K562 (cell line): Measurements from ENCODE around the gene PICK1. TPM values are rescaled to one million over a fixed set of nuclear protein-coding genes. Genes with fewer than 3 reads are reported as not detected.

Experiments used
- ATAC-seq: fragments of 200-7000 bp; cut with Tn5 transposase; 3 replicates; pipeline ENCODE4 v1.9.1; 2020; ENCODE audit warnings: moderate library complexity
- BruUV-seq: library from RNA; stranded (reverse); fragments of 400-500 nt; replicated peaks from 2 replicates; lab custom pipeline; 2021; lab: Mats Ljungman, UMichigan
- CTCF ChIA-PET: fragments of 300-600 bp; formaldehyde crosslinking; extraction: SDS; loops from one replicate; lab custom pipeline; 2021; ENCODE audit warnings: low intra/inter-chr PET ratio; lab: Yijun Ruan, JAX
- POLR2A ChIA-PET: fragments of 300-600, 350-650 bp; sonication (Branson Sonifier 250); formaldehyde crosslinking; extraction: SDS; loops from one replicate; lab custom pipeline; 2021; ENCODE audit warnings: antibody characterized with exemption, inconsistent platforms; lab: Yijun Ruan, JAX
- DNase-seq, 4 experiments: peaks; one replicate each; pipeline versions ENCODE4 v3.0.0 to v3.0.0-alpha.2; 2011 to 2018; ENCODE audit warnings: low spot score in 3 of 4, mixed read lengths in 3 of 4; ENCODE audit errors: extremely low read depth in 1 of 4
- FAIRE-seq: peaks from 2 replicates; lab custom pipeline; 2011; peaks lifted over from hg19 to GRCh38; lab: Jason Lieb, UNC
- H2AFZ ChIP-seq: 2 replicates; pipeline ENCODE4 v1.6.0; 2011; ENCODE audit warnings: low read depth, low read length, control low read depth, inconsistent platforms
- H3K27ac ChIP-seq: fragments of 200-600 bp; 3 replicates; pipeline ENCODE4 v1.8.0; 2011; ENCODE audit warnings: low read depth, mild to moderate bottlenecking, control low read depth, inconsistent platforms, low read length, moderate library complexity, mixed read lengths; ENCODE audit errors: extremely low read depth
- H3K27me3 ChIP-seq, 2 experiments: fragments of 300-600 bp in 1 of 2; 2 replicates in 1 of 2; 3 replicates in 1 of 2; pipeline versions ENCODE4 v1.6.0 to v1.8.0; 2011; ENCODE audit warnings: inconsistent platforms in 2 of 2, low read length in 2 of 2, mild to moderate bottlenecking in 1 of 2, mixed read lengths in 1 of 2, moderate library complexity in 1 of 2; ENCODE audit not compliant: control insufficient read depth in 2 of 2, insufficient read depth in 2 of 2
- H3K36me3 ChIP-seq: fragments of 300-600 bp; 3 replicates; pipeline ENCODE4 v1.8.0; 2011; ENCODE audit warnings: mild to moderate bottlenecking, low read length, inconsistent platforms; ENCODE audit not compliant: control insufficient read depth, insufficient read depth
- H3K4me1 ChIP-seq, 2 experiments: fragments of 200-600 bp in 1 of 2; replicated peaks in 1 of 2; 2 replicates in 1 of 2; 3 replicates in 1 of 2; pipeline versions ENCODE4 v1.5.1 to v1.8.0; 2011; ENCODE audit warnings: inconsistent platforms in 2 of 2, low read length in 2 of 2, mild to moderate bottlenecking in 1 of 2, mixed read lengths in 1 of 2, moderate library complexity in 1 of 2; ENCODE audit not compliant: control insufficient read depth in 2 of 2, insufficient read depth in 2 of 2
- H3K4me2 ChIP-seq: 2 replicates; pipeline ENCODE4 v1.6.1; 2011; ENCODE audit warnings: low read length, control low read depth, inconsistent platforms, mixed read lengths; ENCODE audit not compliant: insufficient read depth
- H3K4me3 ChIP-seq: fragments of 200-600 bp; sonication (generic), shearing (Covaris generic); 2 replicates; pipeline ENCODE4 v1.5.1; 2016; ENCODE audit warnings: control low read depth, inconsistent platforms
- H3K79me2 ChIP-seq: fragments of 200-600 bp; 3 replicates; pipeline ENCODE4 v1.8.0; 2011; ENCODE audit warnings: low read length, inconsistent platforms; ENCODE audit not compliant: control insufficient read depth, insufficient read depth
- H3K9ac ChIP-seq, 2 experiments: 2 replicates each; pipeline versions ENCODE4 v1.6.0 to v1.6.1; 2011; ENCODE audit warnings: low read depth in 2 of 2, low read length in 2 of 2, control low read depth in 1 of 2, inconsistent platforms in 1 of 2, mild to moderate bottlenecking in 1 of 2, mixed read lengths in 1 of 2; ENCODE audit not compliant: insufficient read depth in 1 of 2
- H3K9me1 ChIP-seq: one replicate; pipeline ENCODE4 v1.6.0; 2011; ENCODE audit warnings: inconsistent platforms, mild to moderate bottlenecking, low read length, moderate library complexity; ENCODE audit not compliant: control insufficient read depth, insufficient read depth
- H3K9me3 ChIP-seq: replicated peaks from 2 replicates; pipeline ENCODE4 v1.5.1; 2011; ENCODE audit warnings: low read depth, low read length, inconsistent platforms; ENCODE audit not compliant: control insufficient read depth, insufficient read depth
- H4K20me1 ChIP-seq: replicated peaks from 2 replicates; pipeline ENCODE4 v1.6.1; 2011; ENCODE audit warnings: low read length, inconsistent platforms, mixed read lengths; ENCODE audit not compliant: control insufficient read depth, insufficient read depth
- CEBPB ChIP-seq: fragments of 450-650 bp; IDR thresholded peaks from 2 replicates; pipeline ENCODE4 v1.6.1; 2016; ENCODE audit warnings: missing genetic modification characterization, missing compliant biosample characterization
- CEBPG ChIP-seq, 3 experiments: fragments of 200-800 bp in 1 of 3; sonication (Bioruptor generic) in 1 of 3; sonication (generic) in 1 of 3; formaldehyde crosslinking in 1 of 3; IDR thresholded peaks in 2 of 3; conservative IDR thresholded peaks in 1 of 3; 2 replicates each; pipeline versions ENCODE4 v1.6.1 to v1.8.0; 2016 to 2022; ENCODE audit warnings: missing compliant biosample characterization in 2 of 3, missing genetic modification characterization in 2 of 3, mild to moderate bottlenecking in 1 of 3, missing genetic modification reagents in 1 of 3
- MXI1 ChIP-seq: IDR thresholded peaks from 2 replicates; pipeline ENCODE4 v1.6.1; 2011; ENCODE audit warnings: low read depth, mild to moderate bottlenecking, improper control_type of control experiment, low read length
- WGBS: fragments of 100-300 bp; shearing (Covaris generic); methylation state at CpG from one replicate; pipeline ENCODE4 v1.1.6; 2016; ENCODE audit warnings: low coverage, mixed read lengths; ENCODE audit not compliant: insufficient coverage; ENCODE audit errors: missing lambda C conversion rate; 5-methylcytosine and 5-hydroxymethylcytosine counted together
- in situ Hi-C: fragments of 300-500 bp; cut with MboI; formaldehyde crosslinking; loops from 4 replicates; pipeline ENCODE4 v1.15.0; 2018; ENCODE audit warnings: inconsistent platforms, mixed read lengths
- intact Hi-C: fragments of 100-400 bp; cut with micrococcal nuclease; formaldehyde crosslinking; loops from 2 replicates; pipeline ENCODE4 v1.14.2; 2022
- polyA plus RNA-seq, 8 experiments: library from polyadenylated mRNA; depleted of rRNA in 4 of 8; stranded (reverse) in 5 of 8; unstranded in 3 of 8; fragments of >200 nt; fragmentation: Nextera tagmentation in 2 of 8; fragmentation: Illumina TruSeq in 1 of 8; extraction: Ambion mirVana in 2 of 8; extraction: Trizol in 1 of 8; gene quantifications; 2 replicates each; pipeline versions ENCODE4 v1.2.1 to v1.2.3, GENCODE V29; 2011 to 2014; ENCODE audit warnings: inconsistent platforms in 1 of 8, missing spikeins in 1 of 8
- total RNA-seq, 7 experiments: library from RNA; depleted of rRNA in 6 of 7; stranded (reverse); fragments of >200 nt in 6 of 7; fragmentation: Illumina TruSeq in 2 of 7; extraction: Trizol in 2 of 7; gene quantifications; 2 replicates each; pipeline versions ENCODE4 v1.2.1 to v1.2.3, GENCODE V29; 2011 to 2021; ENCODE audit warnings: low replicate concordance in 1 of 7
- TF ChIP-seq, protein P1 (sequence below): fragments of 450-650 bp; conservative IDR thresholded peaks from 2 replicates; pipeline ENCODE4 v1.6.1; 2016; ENCODE audit warnings: missing genetic modification characterization, low read depth, mild to moderate bottlenecking, control low read depth, missing compliant biosample characterization

Gene PICK1
- total and polyA plus RNA-seq, 9 of the 15 experiments (the other 6 are each of a cell fraction or from before 2014, with no cell fraction given), result 0.06 to 11.0 (median 7.9) TPM; not detected in 1

DNA sequence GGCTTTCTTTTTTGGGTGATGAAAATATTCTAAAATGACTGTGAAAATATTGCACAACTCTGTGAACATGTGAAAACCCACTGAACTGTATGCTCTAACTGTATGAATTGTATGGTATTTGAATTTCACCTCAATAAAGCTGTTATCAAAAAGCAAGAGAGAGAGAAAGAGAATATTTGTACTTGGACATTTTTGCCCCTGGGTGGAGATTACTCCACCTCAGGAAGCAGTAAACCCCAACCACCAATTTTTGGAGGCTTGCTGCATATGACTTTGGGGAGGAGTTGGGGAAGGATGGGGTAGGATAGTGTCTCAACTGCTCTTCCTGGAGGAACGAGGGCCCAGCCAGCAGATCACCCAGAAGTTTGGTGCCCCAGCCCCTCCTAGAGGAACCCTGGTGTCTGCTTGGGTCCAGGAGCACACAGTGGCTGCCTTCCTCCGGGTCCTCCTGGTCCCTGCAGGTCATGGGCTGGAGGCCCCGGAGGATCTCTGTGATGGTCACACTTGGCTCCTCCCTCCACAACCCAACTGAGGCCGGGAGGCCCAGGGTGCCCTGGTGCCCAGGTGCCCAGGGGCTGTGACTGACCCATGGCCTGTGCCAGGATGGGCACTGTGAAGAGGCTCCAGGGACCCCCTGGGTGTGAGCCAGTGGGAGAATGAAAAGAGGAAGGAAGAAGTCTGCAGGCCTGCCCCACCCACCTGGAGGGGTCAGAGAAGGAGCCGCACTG lies 15.3 kb upstream of the PICK1 start:
- ChIA-PET CTCF (no interaction called here), POLR2A (no interaction called here)
- in situ Hi-C loops, result no loop called here
- Histone ChIP-seq H3K4me2 (no peak overlapping the region), H3K27me3 (no peaks in the 10 kb centered on the region), H3K79me2 (no peaks in the 10 kb centered on the region), H3K4me3 (no peak overlapping the region), H3K27ac (no peak overlapping the region), H4K20me1 (no peaks in the 10 kb centered on the region), H3K9me1 (no peaks in the 10 kb centered on the region), H3K9me3 (no peaks in the 10 kb centered on the region), H3K36me3 (no peaks in the 10 kb centered on the region), H3K4me1 (peaks cover 0 to 26% of the 10 kb centered on the region in 2 experiments; a peak in 3 of 5 replicates), H2AFZ (no peak overlapping the region), H3K9ac (no peak overlapping the region; a peak in 1 of 4 replicates)
- no TSS peak for BruUV-seq
- ATAC-seq (peak; percentile 61; the same call in 2 of the 3 replicates), DNase-seq (no peak), FAIRE-seq (no peak)
- WGBS, result 12% methylated on average over 3 of the region's 5 CpGs
- TF ChIP-seq CEBPB (tag) (peak; percentile 69), MXI1 (no peak), CEBPG (CRISPR knock-in tag; IDR thresholded peaks at IDR 0.05) (no peak), CEBPG (tag; conservative IDR thresholded peaks at IDR 0.05 in 1 of 2, IDR thresholded peaks at IDR 0.05 in 1 of 2) (peak in 1 of 2 experiments; percentile 27; a peak in 1 of 4 replicates)
- TF ChIP-seq, protein P1, sequence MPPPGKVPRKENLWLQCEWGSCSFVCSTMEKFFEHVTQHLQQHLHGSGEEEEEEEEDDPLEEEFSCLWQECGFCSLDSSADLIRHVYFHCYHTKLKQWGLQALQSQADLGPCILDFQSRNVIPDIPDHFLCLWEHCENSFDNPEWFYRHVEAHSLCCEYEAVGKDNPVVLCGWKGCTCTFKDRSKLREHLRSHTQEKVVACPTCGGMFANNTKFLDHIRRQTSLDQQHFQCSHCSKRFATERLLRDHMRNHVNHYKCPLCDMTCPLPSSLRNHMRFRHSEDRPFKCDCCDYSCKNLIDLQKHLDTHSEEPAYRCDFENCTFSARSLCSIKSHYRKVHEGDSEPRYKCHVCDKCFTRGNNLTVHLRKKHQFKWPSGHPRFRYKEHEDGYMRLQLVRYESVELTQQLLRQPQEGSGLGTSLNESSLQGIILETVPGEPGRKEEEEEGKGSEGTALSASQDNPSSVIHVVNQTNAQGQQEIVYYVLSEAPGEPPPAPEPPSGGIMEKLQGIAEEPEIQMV, result peak; percentile 73; the same call in 1 of the 2 replicates
- intact Hi-C loops, result no loop called here
